PC-3 (cell line): ENCODE data around the gene DAAM1. TPM values are rescaled to one million over a fixed set of nuclear protein-coding genes. Genes with fewer than 3 reads are reported as not detected.

ENCODE experiments used
- ATAC-seq: fragments of 200-7000 bp; cut with Tn5 transposase; 2 replicates; pipeline ENCODE4 v1.9.1; 2020; ENCODE audit warnings: mild to moderate bottlenecking, moderate library complexity
- BruUV-seq: library from RNA; stranded (reverse); fragments of 400-500 nt; replicated peaks from 2 replicates; lab custom pipeline; 2021; lab: Mats Ljungman, UMichigan
- CTCF ChIA-PET: fragments of 300-600 bp; sonication (Branson Sonifier 250); formaldehyde crosslinking; loops from one replicate; lab custom pipeline; 2022; ENCODE audit warnings: antibody characterized with exemption; lab: Charles Lee
- POLR2A ChIA-PET: fragments of 300-600 bp; sonication (Branson Sonifier 250); formaldehyde crosslinking; loops from one replicate; lab custom pipeline; 2022; ENCODE audit warnings: antibody characterized with exemption; ENCODE audit not compliant: unreplicated experiment; lab: Charles Lee
- DNase-seq: peaks from one replicate; pipeline ENCODE4 v3.0.0-alpha.2; 2015
- H2AFZ ChIP-seq: fragments of 300-600 bp; sonication (generic); 2 replicates; pipeline ENCODE4 v1.6.0; 2016; ENCODE audit warnings: antibody characterized with exemption, low read length
- H3F3A ChIP-seq: fragments of 300-600 bp; sonication (generic); one replicate; pipeline ENCODE4 v1.6.0; 2017; ENCODE audit warnings: antibody characterized with exemption, low read length, control low read depth, mild to moderate bottlenecking; ENCODE audit not compliant: unreplicated experiment
- H3K27ac ChIP-seq: fragments of 300-600 bp; sonication (generic); 2 replicates; pipeline ENCODE4 v1.5.1; 2016; ENCODE audit warnings: mild to moderate bottlenecking, low read length
- H3K27me3 ChIP-seq: fragments of 300-600 bp; sonication (generic); 2 replicates; pipeline ENCODE4 v1.6.1; 2016; ENCODE audit warnings: low read length, mixed read lengths
- H3K36me3 ChIP-seq: fragments of 300-600 bp; sonication (generic); 2 replicates; pipeline ENCODE4 v1.6.1; 2016; ENCODE audit warnings: low read depth, mixed run types, low read length, mixed read lengths
- H3K4me1 ChIP-seq: fragments of 300-600 bp; sonication (generic); 2 replicates; pipeline ENCODE4 v1.5.1; 2016; ENCODE audit warnings: low read length; ENCODE audit not compliant: insufficient read depth
- H3K4me2 ChIP-seq: fragments of 300-600 bp; sonication (generic); 2 replicates; pipeline ENCODE4 v1.6.0; 2016; ENCODE audit warnings: low read length
- H3K4me3 ChIP-seq: fragments of 300-600 bp; sonication (generic); 2 replicates; pipeline ENCODE4 v1.5.1; 2016; ENCODE audit warnings: mild to moderate bottlenecking, low read length, mixed read lengths
- H3K79me2 ChIP-seq: fragments of 300-600 bp; sonication (generic); 2 replicates; pipeline ENCODE4 v1.6.1; 2017; ENCODE audit warnings: low read length, mixed read lengths
- H3K9ac ChIP-seq: fragments of 300-600 bp; sonication (generic); 2 replicates; pipeline ENCODE4 v1.6.0; 2016; ENCODE audit warnings: mild to moderate bottlenecking, low read length
- H3K9me2 ChIP-seq: fragments of 300-600 bp; sonication (generic); replicated peaks from 2 replicates; pipeline ENCODE4 v1.6.1; 2016; ENCODE audit warnings: mixed run types, low read length, mixed read lengths
- H3K9me3 ChIP-seq: fragments of 300-600 bp; sonication (generic); 2 replicates; pipeline ENCODE4 v1.6.1; 2016; ENCODE audit warnings: low read length, mixed read lengths
- H4K20me1 ChIP-seq: fragments of 300-600 bp; sonication (generic); 2 replicates; pipeline ENCODE4 v1.6.1; 2016; ENCODE audit warnings: low read length, mixed read lengths
- CTCF ChIP-seq: fragments of 300-600 bp; sonication (generic); conservative IDR thresholded peaks from 2 replicates; pipeline ENCODE4 v1.5.1; 2017; ENCODE audit warnings: antibody characterized with exemption, low read depth, mild to moderate bottlenecking, low read length
- EZH2 ChIP-seq: fragments of 300-600 bp; sonication (generic); IDR thresholded peaks from one replicate; pipeline ENCODE4 v1.6.1; 2017; ENCODE audit warnings: antibody characterized with exemption, mild to moderate bottlenecking, low read length; ENCODE audit not compliant: unreplicated experiment
- EZH2phosphoT487 ChIP-seq: fragments of 300-600 bp; sonication (generic); IDR thresholded peaks from 2 replicates; pipeline ENCODE4 v1.6.1; 2018; ENCODE audit warnings: mild to moderate bottlenecking, antibody characterized with exemption, low read length, borderline replicate concordance
- intact Hi-C: fragments of 100-400 bp; cut with micrococcal nuclease; formaldehyde crosslinking; loops from 2 replicates; pipeline ENCODE4 v1.9.0; 2023
- total RNA-seq: library from RNA; depleted of rRNA; stranded (reverse); fragments of >200 nt; gene quantifications from 2 replicates; pipeline ENCODE4 v1.2.3, GENCODE V29; 2014

DAAM1 gene
- total RNA-seq, 1 experiment from 2014 or later: 32.7 TPM

DNA sequence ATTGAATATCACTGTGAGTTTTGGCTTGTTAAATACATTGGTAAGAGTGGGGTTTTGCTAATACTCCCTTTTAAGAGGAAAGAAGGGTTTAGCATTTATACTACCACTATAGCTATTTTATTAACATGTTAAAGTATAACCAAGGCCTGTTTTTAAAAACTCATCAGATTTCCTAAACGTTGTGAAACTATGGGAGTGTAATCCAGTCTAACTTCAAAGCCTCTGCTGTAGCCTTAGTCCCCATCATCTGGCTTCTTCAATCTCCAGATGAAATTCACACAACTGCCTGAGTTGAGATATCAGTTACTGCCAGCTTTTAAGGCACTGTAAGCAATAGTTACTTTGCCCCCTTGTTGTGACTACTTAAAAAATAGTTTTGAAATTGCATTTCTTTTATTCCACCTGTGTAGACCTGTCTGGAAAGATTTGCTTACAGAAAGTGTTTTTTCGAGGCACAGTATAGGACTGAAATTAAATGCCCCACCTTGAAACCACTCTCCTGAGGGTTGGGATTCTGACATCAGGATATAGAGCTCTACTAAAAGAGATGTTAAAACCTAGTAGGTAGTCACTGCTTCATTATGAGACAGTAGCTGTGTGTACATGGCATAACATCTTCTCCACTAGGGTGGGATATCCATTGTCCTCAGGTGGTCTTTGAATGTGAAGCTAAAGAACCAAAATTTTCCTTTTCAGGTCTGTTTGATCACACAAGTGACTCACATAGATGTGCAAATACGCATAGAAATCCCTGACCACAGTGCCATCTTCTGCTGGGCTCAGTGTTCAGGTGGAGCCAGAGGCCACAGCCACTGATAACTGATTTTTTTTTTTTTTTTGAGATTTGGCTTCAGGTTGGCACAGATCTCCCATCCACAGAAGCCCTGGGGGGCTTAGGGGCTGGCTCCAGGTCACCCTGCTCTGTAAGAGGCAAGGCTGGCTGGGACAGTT lies 125.5 kb downstream of the DAAM1 start:
- no peak overlapping the region for H3K9ac ChIP-seq
- no peak overlapping the region for H3K4me2 ChIP-seq
- H3K4me3 ChIP-seq: no peak overlapping the region
- H3K9me2 ChIP-seq: no peaks in the 10 kb centered on the region
- H3F3A ChIP-seq: no peaks in the 10 kb centered on the region
- peaks cover 14% of the 10 kb centered on the region for H3K4me1 ChIP-seq
- H3K79me2 ChIP-seq: no peaks in the 10 kb centered on the region
- ATAC-seq: peak; percentile 97
- CTCF ChIA-PET: interaction anchor here (0.5 to 1.9 kb wide), 11 partner anchors 10 to 196 kb away, joined by 3 to 10 read pairs (median 6); partner anchors contain the start of genes DAAM1, JKAMP and L3HYPDH
- no peaks in the 10 kb centered on the region for H3K36me3 ChIP-seq
- no TSS peak for BruUV-seq
- no peak overlapping the region for H3K27ac ChIP-seq
- H2AFZ ChIP-seq: no peak overlapping the region
- no peaks in the 10 kb centered on the region for H3K9me3 ChIP-seq
- no peaks in the 10 kb centered on the region for H4K20me1 ChIP-seq
- H3K27me3 ChIP-seq: no peaks in the 10 kb centered on the region
- POLR2A ChIA-PET: interaction anchor here (0.5 to 1.0 kb wide), 3 partner anchors 40 to 125 kb away, joined by 3 to 4 read pairs (median 3); no protein-coding TSS in a partner anchor
- intact Hi-C loops: loop anchor here (1.0 kb wide), 3 partner anchors 126 to 187 kb away; partner anchors contain the start of gene DAAM1
- TF ChIP-seq EZH2phosphoT487 (no peak), CTCF (peak; percentile 65), EZH2 (no peak)
- DNase-seq: peak; percentile 76

DNA sequence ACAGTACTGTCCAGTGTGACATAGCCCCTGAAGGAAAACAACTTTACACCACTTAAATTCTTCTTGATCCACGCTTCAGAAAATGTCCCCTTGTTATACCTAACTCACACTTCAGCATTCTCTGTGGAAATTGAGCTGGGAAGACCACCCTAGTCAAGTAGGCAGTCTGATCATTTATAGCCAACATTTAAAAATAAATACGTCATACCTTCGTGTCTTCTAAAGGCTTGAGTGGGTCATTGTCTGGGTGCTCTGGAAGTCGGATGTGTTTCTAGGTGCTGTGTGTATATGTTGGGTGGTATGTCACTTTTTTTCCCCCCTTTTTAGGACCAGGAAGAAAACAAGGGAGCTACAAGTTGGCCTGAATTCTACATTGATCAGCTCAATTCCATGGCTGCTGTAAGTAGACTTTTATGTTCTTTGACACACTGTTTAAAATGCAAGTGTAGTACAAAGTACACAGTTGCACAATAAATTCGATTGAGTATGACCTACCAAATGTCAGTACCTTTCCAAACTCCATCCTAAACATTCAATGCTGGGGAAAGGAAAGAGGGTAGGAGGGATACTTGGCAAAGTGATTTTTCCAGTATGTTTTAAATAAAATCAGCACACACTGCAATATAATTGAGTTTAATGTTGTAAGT lies 126.6 kb downstream of the DAAM1 start:
- Histone ChIP-seq H3K9ac (no peak overlapping the region), H4K20me1 (no peaks in the 10 kb centered on the region), H3K27me3 (no peaks in the 10 kb centered on the region), H2AFZ (no peak overlapping the region), H3K9me2 (no peaks in the 10 kb centered on the region), H3K4me1 (peaks cover 14% of the 10 kb centered on the region), H3K9me3 (no peaks in the 10 kb centered on the region), H3K4me3 (no peak overlapping the region), H3K4me2 (no peak overlapping the region), H3K36me3 (no peaks in the 10 kb centered on the region), H3K27ac (no peak overlapping the region), H3K79me2 (no peaks in the 10 kb centered on the region), H3F3A (no peaks in the 10 kb centered on the region)
- TF ChIP-seq EZH2 (no peak), EZH2phosphoT487 (no peak), CTCF (no peak)
- ChIA-PET CTCF (interaction anchor here (0.8 to 1.9 kb wide), 5 partner anchors 52 to 195 kb away, joined by 4 to 10 read pairs (median 8); partner anchors contain the start of gene DAAM1), POLR2A (interaction anchor here (0.6 kb wide), 1 partner anchor 11 kb away, joined by 3 read pairs; no protein-coding TSS in a partner anchor)
- intact Hi-C loops: loop anchor here (1.0 kb wide), 3 partner anchors 127 to 188 kb away; partner anchors contain the start of gene DAAM1
- no TSS peak for BruUV-seq
- no peak for ATAC-seq
- no peak for DNase-seq
